RWPE1 (cell line): Measurements from ENCODE around the gene TOP1.

Experiments used
- CTCF ChIA-PET: fragments of 350-600 bp; sonication (Branson Sonifier 250); formaldehyde crosslinking; extraction: SDS; loops from one replicate; lab custom pipeline; 2021; lab: Yijun Ruan, JAX
- POLR2A ChIA-PET: fragments of 400-600 bp; formaldehyde crosslinking; extraction: SDS; loops from one replicate; lab custom pipeline; 2020; ENCODE audit warnings: antibody characterized with exemption; ENCODE audit not compliant: low non-redundant PET; lab: Yijun Ruan, JAX
- DNase-seq: peaks from one replicate; pipeline ENCODE4 v3.0.0; 2012; ENCODE audit warnings: low spot score
- H3K27ac ChIP-seq: fragments of 450-650 bp; 2 replicates; pipeline ENCODE4 v1.5.1; 2017
- TF ChIP-seq, protein P1 (sequence below): fragments of 450-650 bp; conservative IDR thresholded peaks from 2 replicates; pipeline ENCODE4 v1.5.1; 2017; ENCODE audit warnings: low read depth, mild to moderate bottlenecking

TOP1 gene

DNA sequence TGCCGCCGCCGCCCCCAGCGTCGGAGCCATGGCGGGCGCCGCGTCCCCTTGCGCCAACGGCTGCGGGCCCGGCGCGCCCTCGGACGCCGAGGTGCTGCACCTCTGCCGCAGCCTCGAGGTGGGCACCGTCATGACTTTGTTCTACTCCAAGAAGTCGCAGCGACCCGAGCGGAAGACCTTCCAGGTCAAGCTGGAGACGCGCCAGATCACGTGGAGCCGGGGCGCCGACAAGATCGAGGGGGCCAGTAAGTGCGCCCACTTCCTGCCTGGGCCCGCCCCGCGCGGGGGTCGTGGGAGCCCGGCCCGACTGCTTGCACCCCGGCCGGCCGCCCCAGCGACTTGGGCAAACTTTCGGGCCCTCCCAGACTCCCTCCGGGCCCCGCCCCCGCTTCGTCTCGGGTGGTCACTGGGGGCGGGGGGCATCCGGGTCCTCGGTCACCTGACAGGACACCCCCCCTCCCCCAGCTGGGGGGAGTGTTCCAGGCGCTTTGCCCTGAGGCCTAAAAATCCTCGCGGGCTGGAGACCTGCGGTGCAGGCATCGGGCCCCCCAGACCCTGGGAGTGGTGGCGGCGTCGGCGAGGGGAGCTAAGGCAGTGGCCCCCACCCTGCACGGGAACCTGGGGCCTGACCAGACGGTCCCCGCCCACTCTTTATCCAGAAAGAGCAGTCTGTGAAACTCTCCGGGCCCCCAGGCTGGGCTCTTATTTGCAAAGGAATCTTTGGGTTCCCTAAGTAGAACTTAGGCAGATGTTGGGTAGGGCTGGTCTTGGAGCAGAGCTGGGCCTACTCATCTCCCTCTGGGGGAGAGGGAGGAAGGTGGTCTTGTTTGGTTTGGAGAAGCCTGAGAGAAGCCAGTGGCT, 109.2 kb downstream of the TOP1 start:
- DNase-seq = peak; percentile 74
- CTCF ChIA-PET = interaction anchor here (0.6 to 3.7 kb wide), 5 partner anchors 14 to 120 kb away, joined by 3 to 21 read pairs (median 3); no protein-coding TSS in a partner anchor
- TF ChIP-seq, protein P1, sequence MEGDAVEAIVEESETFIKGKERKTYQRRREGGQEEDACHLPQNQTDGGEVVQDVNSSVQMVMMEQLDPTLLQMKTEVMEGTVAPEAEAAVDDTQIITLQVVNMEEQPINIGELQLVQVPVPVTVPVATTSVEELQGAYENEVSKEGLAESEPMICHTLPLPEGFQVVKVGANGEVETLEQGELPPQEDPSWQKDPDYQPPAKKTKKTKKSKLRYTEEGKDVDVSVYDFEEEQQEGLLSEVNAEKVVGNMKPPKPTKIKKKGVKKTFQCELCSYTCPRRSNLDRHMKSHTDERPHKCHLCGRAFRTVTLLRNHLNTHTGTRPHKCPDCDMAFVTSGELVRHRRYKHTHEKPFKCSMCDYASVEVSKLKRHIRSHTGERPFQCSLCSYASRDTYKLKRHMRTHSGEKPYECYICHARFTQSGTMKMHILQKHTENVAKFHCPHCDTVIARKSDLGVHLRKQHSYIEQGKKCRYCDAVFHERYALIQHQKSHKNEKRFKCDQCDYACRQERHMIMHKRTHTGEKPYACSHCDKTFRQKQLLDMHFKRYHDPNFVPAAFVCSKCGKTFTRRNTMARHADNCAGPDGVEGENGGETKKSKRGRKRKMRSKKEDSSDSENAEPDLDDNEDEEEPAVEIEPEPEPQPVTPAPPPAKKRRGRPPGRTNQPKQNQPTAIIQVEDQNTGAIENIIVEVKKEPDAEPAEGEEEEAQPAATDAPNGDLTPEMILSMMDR = no peak
- POLR2A ChIA-PET = interaction anchor here (0.6 kb wide), 2 partner anchors 52 to 103 kb away, joined by 4 to 9 read pairs; no protein-coding TSS in a partner anchor
- H3K27ac ChIP-seq = peak overlapping the region; percentile 91

DNA sequence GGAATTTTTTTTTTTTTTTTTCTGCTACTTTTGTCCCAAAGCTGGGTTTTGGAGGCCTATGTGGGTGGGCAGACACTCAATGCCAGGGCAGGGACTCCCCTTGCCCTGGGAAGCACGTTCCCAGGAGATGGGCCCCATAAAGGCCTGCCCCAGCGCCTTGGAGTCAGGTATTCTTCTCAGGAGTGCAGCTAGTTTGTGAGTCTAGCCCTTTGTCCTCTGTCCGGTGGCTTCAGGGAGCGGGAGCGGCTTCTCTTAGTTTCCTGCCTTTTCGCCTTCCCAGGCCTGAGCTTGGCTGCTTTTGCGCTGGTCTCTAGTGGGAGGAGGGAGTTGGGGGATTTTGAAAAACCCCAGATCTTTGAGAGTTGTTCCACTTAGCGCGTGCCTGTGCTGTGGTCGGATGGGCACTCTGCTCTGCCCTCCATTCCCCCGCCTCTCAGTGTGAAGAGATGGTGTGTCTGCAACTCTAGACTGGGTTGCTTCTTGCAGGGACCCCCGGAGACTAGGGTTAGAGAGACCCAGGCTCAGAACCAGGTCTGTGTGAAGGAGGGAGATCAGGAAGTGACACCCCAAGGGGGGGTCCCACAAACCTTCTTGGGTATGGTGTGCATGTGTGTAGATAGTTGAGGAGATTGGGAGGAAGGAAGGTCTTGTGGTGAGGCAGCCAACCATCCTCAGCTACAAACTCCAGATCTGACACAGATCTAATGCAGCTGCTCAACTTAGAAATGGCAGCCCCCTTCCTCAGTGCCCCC, 110.0 kb downstream of the TOP1 start:
- DNase-seq = peak; percentile 54
- CTCF ChIA-PET = interaction anchor here (0.8 to 1.6 kb wide), 4 partner anchors 13 to 44 kb away, joined by 3 to 5 read pairs (median 3); no protein-coding TSS in a partner anchor
- TF ChIP-seq, protein P1 = no peak
- H3K27ac ChIP-seq = peak overlapping the region; percentile 91
- POLR2A ChIA-PET = interaction anchor here (0.6 kb wide), 2 partner anchors 64 to 102 kb away, joined by 3 to 4 read pairs; no protein-coding TSS in a partner anchor

DNA sequence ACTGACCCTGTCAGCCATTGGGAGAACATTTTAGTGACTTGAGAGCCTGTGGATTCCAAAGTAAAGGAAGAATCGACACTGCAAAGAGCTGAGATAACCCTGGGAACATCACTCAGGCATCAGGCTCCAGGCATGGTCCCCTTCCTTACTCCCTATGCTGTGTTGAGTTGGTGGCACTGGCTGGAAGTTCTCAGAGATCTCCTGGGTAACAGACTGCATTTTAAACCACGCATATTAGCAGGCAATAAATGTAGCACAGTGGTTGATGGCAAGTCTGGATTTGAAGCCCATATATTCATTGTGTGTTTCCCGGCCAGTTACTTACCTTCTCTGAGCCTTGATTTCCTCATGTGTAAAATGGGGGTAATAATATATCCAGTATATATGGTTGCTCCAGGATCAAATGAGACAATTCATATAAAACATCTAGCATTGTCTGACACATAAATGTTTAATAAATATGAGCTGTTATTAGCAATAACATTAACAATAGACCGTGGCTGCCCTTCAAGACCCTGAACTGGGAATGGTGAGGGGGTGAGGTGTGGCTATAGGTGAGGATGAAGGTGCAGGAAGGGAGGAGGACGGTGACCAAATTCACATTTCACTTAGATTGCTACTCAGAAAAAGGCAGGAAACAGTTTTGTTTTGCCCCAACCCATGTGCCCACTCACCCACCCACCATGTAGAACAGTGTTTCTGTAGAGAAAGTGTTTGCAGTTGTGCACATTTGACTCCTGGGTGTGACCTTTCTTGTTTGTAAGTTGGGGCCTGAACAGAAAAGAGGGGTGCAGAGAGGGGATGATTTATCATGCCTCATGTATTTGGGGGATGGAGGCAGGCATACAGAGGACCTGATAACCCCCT, 110.8 kb downstream of the TOP1 start:
- POLR2A ChIA-PET = no interaction called here
- no peak for DNase-seq
- H3K27ac ChIP-seq = peak overlapping the region; percentile 91
- CTCF ChIA-PET = interaction anchor here (0.6 to 1.2 kb wide), 5 partner anchors 14 to 581 kb away, joined by 3 read pairs; no protein-coding TSS in a partner anchor
- TF ChIP-seq, protein P1 = no peak

DNA sequence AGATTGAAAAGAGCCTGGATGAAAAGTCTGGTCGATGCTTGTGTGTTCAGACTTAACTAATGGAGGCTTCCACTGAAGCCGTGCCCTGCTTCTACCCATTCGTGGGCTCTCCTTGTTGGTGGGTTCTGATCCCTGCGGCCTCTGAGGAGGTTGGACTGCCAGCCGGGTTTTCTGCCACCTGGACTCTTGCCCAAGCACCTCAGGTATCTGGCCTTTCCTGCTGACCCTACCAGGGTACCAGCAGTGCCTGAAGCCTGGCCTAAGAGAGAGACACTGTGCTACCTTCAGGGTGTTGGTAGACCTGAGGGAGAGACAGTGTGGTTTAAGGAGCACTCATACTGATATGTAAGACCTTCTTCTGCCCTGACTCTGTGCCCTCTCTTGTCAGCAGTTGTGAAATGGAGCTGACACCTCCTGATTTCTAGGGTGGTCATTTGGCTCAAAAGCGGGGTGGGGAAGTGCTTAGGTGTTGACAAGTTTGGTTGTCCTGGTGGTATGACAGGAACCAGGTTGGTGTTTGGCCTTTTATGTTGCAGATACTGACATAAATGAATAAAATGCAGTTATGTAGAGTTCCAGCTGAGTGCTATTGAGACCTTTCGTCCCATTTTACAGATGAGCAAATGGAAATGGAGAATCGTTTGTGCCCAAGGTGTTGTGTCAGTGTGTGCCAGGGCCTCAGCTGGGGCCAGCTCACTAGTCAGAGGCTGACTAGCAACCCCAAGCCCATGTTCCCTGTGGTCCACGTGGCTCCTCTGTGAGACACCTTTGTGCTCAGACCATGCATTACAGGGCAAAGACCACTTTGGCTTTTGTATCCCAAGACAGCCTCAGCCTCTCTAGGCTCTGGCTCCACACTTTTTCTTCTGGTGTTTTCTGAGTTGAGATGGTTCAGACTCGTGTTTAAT, 111.9 kb downstream of the TOP1 start:
- ChIA-PET POLR2A (no interaction called here), CTCF (interaction anchor here (0.6 kb wide), 2 partner anchors 111 to 580 kb away, joined by 3 read pairs; no protein-coding TSS in a partner anchor)
- TF ChIP-seq, protein P1 = no peak
- H3K27ac ChIP-seq = peak overlapping the region; percentile 34
- no peak for DNase-seq

DNA sequence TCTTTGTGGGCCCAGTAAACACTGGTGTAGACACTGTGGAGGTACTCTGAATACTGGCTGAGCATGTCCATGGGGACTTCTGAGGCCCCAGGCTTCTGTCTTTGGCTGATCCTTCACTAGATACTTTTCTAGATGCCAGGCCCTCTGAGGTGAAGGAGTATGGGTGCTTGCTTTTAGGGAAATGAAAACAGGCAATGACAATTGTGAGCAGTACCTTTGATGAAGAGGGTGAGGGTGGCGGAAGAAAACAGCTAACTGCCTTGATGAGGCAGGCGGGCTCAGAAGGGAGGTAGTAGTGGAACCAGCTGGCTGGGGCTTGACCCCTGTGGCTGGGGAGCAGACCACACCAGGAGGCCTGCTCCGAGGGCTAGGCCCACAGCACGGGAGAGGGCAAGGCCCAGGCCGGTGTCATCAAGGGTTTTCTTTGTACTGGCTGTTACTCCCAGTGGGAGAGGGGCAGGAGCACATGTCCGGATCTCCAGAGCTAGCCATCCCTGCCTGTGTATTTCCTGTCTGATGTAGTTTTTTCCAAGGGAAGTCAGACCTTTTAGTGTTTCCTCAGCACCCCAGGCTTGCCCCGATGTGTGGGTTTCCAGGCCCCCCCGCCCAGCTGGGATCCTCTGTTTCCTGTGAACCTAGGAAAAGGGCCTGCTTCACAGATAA, 112.7 kb downstream of the TOP1 start:
- TF ChIP-seq, protein P1 = no peak
- ChIA-PET CTCF (interaction anchor here (0.6 to 1.8 kb wide), 4 partner anchors 11 to 199 kb away, joined by 3 to 12 read pairs (median 6); partner anchors contain the start of gene LPIN3), POLR2A (no interaction called here)
- H3K27ac ChIP-seq = peak overlapping the region; percentile 34
- no peak for DNase-seq
